LHCN-M2 (cell line): Measurements from ENCODE around the gene LSM12. TPM values are rescaled to one million over a fixed set of nuclear protein-coding genes. Genes with fewer than 3 reads are reported as not detected.
"Not testable (repeated sequence)": the region's sequence is repeated elsewhere in the genome, so short reads cannot be mapped to it uniquely, and the experiment has no call there.

Source experiments
- DNase-seq: peaks from one replicate; pipeline ENCODE4 v3.0.0-alpha.2; 2012; ENCODE audit warnings: low read depth
- total RNA-seq: library from RNA; depleted of rRNA; stranded (reverse); fragments of >200 nt; gene quantifications from 2 replicates; pipeline ENCODE4 v1.2.3, GENCODE V29; 2014

Gene LSM12
- total RNA-seq, 1 experiment from 2014 or later, result 47.0 TPM

- DNase-seq, result no peak
These were observed 58.9 kb downstream of the LSM12 start for GRCh38 chr17:44007346-44008204.

GRCh38 chr17:44006598-44007345, 59.7 kb downstream of the LSM12 start:
- DNase-seq, result peak; percentile 96

GRCh38 chr17:44006272-44006597, 60.2 kb downstream of the LSM12 start:
- no peak for DNase-seq

- DNase-seq, result no peak
These were observed 60.8 kb downstream of the LSM12 start for GRCh38 chr17:44005527-44006271.

GRCh38 chr17:44004761-44005526, 61.5 kb downstream of the LSM12 start:
- no peak for DNase-seq

- DNase-seq, result no peak
These were observed 62.3 kb downstream of the LSM12 start, which contains the start of gene NAGS for GRCh38 chr17:44004077-44004760. TSS of gene NAGS (plus strand) at chr17:44004622. CDS start at chr17:44004664, 42 bp downstream.

- peak; percentile 88 for DNase-seq
These were observed 64.2 kb downstream of the LSM12 start for GRCh38 chr17:44002141-44002848.

GRCh38 chr17:44001461-44001920, 65.0 kb downstream of the LSM12 start:
- no peak for DNase-seq

GRCh38 chr17:44000871-44001460, 65.5 kb downstream of the LSM12 start:
- no peak for DNase-seq

- DNase-seq, result no peak
These were observed 66.2 kb downstream of the LSM12 start for GRCh38 chr17:44000141-44000860.

GRCh38 chr17:43999024-43999423, 67.4 kb downstream of the LSM12 start:
- DNase-seq, result no peak

- DNase-seq, result peak; percentile 57
These were observed 67.9 kb downstream of the LSM12 start for GRCh38 chr17:43998552-43998951.

GRCh38 chr17:43997180-43997579, 69.3 kb downstream of the LSM12 start:
- not testable (repeated sequence) for DNase-seq

- DNase-seq, result no peak
These were observed 71.4 kb downstream of the LSM12 start for GRCh38 chr17:43995150-43995471.

- DNase-seq, result peak; percentile 53
These were observed 72.0 kb downstream of the LSM12 start for GRCh38 chr17:43994272-43995149.

- no peak for DNase-seq
These were observed 73.8 kb downstream of the LSM12 start for GRCh38 chr17:43992641-43993040.

GRCh38 chr17:43988301-43988700, 78.2 kb downstream of the LSM12 start:
- no peak for DNase-seq
